GM19099 (cell line): ENCODE data around the gene SHC2.

Experiments
- POLR2A ChIP-seq: IDR thresholded peaks from 3 replicates; pipeline ENCODE4 v1.6.1; 2011; ENCODE audit warnings: low read depth; ENCODE audit not compliant: insufficient read length; ENCODE audit errors: extremely low read depth

Gene SHC2

DNA sequence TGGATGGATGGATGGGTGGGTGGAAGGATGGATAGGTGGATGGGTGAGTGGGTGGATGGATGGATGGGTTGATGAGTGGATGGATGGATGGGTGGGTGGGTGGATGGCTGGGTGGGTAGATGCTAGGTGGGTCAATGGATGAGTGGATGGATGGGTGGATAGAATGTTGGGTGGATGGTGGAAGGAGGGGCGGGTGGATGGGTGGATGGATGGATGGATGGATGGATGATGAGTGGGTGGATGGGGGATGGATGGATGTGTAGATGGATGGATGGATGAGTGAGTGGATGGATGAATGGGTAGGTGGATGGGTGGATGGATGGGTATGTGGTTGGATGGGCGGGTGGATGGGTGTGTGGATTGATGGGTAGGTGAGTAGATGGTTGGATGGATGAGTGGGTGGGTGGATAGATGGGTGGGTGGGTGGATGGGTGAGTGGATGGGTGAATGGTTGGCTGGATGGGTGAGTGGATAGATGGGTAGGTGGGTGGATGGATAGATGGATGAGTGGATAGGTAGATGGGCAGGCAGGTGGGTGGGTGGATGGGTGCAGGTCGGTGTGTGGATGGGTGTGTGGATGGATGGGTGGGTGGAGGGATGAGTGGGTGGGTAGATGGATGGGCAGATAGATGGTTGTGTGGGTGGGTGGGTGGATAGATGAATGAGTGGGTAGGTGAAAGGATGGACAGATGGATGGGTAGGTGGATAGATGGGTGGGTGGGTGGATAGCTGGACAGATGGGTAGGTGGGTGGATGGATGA, 4.4 kb upstream of the SHC2 start:
- no peak for TF ChIP-seq POLR2A

DNA sequence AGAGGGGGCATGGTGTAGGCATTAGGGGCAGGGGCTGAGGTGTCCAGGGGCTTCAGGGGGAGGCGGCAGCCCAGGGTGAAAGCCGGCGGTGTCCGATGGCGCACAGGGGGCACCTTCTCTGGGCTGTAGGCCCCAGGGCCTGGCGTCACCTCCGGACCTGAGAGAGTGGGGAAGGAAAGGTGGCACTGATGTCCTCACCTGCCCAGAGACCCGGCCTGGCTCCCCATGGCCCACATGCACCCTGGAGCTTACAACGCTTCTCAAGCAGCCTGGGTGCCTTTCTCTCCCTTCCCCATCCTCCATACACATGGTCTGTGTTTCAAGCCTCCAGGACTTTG, 3.3 kb upstream of the SHC2 start:
- TF ChIP-seq POLR2A: no peak

- no peak for TF ChIP-seq POLR2A
Observed at GRCh38 chr19:463483-464207, 2.8 kb upstream of the SHC2 start.

GRCh38 chr19:461721-462551, 1.1 kb upstream of the SHC2 start:
- TF ChIP-seq POLR2A: no peak

DNA sequence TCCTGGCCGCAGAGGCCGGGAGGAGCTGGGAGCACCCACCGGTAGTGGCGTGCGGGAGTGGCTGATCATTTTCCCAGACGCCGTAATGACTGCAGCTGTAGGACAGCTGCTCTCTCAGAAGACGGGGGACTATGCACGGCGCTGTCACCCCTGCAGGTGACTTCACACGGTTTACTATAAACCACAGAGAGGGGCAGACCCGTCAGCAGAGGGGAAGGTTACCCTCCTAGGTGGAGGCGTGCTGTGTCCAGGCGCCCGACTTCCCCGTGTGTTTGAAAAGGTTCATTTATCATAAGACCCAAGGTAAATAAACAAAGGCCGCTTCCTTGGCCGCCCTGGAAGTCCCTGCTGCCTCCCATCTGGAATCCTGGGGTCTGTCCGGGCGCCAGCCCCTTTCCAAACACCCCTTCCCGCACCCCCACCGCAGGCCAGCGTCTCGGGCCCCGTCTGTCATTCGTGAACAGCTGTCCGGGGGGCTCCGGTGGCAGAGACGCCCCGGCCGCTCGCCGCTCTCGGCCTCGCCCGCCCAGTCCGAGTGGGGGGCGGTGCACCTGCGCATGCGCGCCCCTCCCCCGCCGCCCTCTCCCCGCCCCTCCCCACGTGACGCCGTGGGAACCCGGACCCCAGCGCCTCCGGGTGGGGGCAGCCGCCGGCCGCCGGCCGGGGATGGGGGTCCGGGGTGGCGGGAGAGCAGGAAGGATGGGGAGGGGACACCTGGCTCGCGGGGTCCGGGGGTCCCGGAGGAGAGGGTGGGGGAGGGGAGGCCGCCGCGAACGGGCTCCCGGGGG, 915 bp downstream of the SHC2 start:
- TF ChIP-seq POLR2A: no peak

GRCh38 chr19:458091-459042, 2.5 kb downstream of the SHC2 start:
- no peak for TF ChIP-seq POLR2A

- TF ChIP-seq POLR2A: no peak
Observed at GRCh38 chr19:457636-458035, 3.2 kb downstream of the SHC2 start.

DNA sequence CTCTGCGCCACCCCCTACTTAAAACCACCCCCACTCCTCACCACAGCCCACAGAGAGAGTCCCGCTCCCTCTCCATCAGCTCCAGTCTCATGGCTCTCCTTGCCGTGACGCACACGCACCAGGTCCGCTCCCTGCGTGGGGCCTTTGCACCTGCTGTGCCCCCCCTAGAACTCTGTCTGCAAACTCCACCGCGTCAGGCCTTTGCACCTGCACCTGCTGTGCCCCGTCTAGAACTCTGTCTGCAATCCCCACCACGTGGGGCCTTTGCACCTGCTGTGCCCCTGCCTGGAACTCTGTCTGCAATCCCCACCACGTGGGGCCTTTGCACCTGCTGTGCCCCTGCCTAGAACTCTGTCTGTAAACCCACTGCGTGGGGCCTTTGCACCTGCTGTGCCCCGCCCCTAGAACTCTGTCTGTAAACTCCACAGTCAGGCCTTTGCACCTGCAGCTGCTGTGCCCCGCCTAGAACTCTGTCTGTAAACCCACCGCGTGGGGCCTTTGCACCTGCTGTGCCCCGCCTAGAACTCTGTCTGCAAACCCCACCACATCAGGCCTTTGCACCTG, 4.2 kb downstream of the SHC2 start:
- TF ChIP-seq POLR2A: no peak

DNA sequence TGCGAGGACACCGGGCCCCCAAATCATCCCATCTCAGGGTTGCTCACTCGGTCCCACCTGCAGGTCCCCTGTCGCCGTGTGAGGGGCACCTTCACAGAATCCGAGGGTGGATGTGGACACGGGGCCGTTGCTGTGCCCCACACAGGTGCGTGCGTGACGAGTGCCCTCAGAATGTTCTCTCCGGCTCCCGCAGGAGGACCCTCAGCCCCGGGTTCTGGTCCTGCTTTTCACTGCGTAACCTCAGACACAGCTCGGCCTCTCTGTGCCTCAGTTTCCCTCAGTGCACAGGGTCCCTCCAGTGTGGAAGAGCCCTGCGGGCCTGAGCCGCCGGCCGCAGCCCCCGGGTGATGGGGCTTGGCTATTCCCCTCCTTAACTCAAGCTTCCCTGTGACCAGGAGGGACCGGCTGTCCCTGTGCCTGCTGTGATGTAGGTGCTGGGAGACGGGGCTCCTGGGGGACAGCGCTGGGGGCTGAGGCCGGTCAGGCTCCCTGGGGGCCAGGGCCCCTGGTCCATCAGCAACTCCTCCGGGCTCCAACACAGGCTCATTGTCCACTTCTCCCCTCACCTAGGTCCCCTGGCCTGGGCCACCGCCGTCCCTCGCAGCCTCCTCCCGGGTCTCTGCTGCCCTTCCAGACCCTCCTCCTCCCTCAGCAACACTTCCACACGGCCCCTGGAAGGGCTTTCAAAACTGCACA, 4.8 kb downstream of the SHC2 start:
- no peak for TF ChIP-seq POLR2A

GRCh38 chr19:455031-455705, 5.7 kb downstream of the SHC2 start:
- TF ChIP-seq POLR2A: no peak

DNA sequence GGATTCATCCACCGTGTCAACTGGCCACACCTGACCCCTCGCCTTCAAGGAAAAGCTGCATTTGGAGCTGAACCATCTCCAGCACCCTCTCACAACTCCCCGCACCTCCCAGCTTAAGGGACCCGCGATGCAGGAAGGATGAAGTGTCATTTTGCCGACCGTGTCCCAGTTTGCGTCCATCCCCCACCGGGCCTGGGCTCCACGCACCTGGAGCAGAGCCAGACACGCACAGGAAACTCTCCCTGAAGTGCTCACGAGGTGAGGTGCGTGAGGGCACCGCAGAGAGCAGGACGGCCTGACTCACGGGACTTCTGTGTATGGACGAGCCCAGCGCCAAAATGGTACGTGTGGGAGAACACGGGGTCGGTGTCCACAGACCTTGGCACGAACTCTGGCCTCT, 7.2 kb downstream of the SHC2 start:
- no peak for TF ChIP-seq POLR2A

DNA sequence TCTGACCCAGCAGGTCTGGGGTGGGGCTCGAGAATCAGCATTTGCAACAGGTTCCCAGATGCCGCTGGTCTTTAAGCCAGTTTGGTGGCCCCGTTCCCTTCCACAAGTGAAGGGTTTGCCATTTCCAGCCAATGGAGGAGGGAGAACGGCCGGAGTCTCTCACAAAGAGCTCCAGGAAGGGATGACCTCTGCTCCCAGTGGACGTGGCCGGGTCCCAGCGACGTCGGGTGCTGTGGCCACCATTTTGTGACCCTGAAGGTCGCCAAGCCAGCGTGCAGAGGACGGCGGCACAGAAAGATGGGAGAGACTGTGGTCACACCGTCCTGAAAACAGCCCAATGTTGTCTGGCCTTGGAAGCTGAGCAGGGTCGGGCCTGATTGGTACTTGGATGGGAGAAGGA, 8.0 kb downstream of the SHC2 start:
- TF ChIP-seq POLR2A: no peak

DNA sequence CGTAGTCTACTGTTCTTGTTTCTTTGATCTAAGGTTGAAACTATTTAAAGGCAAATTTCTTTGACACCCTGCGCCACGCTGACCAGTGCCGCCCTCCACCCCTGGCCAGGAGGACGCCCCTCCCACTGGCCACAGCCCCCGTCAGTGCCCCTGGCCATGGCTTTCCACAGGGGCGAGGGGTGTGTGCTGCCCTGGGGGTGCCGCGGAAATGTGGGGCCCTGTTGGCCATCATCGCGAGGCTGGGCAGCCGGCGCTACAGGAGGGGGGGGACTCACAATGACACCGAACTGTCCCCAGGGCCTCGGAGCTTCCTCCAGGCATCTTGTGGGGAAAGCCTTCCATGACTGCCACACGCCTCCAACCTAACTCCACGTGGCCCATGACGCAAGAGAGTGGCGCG, 10.9 kb downstream of the SHC2 start:
- TF ChIP-seq POLR2A: no peak
